Astrocyte (in vitro differentiated cells and primary cell): ENCODE results near the gene MESP1. TPM values are rescaled to one million over a fixed set of nuclear protein-coding genes. Genes with fewer than 3 reads are reported as not detected.

ENCODE experiments used
- DNase-seq: peaks from one replicate; pipeline ENCODE4 v3.0.0-alpha.2; 2010; ENCODE audit warnings: low read depth
- FAIRE-seq: peaks from 2 replicates; lab custom pipeline; 2011; peaks lifted over from hg19 to GRCh38; lab: Jason Lieb, UNC
- H2AFZ ChIP-seq: 2 replicates; pipeline ENCODE4 v1.6.0; 2012; ENCODE audit warnings: low read depth, low read length, inconsistent platforms
- H3K27ac ChIP-seq: 2 replicates; pipeline ENCODE4 v1.5.1; 2011; ENCODE audit warnings: low read depth, low read length, inconsistent platforms
- H3K27me3 ChIP-seq: 2 replicates; pipeline ENCODE4 v1.6.0; 2011; ENCODE audit warnings: low read length, inconsistent platforms; ENCODE audit not compliant: insufficient read depth
- H3K36me3 ChIP-seq: 2 replicates; pipeline ENCODE4 v1.5.1; 2011; ENCODE audit warnings: low read length, inconsistent platforms; ENCODE audit not compliant: insufficient read depth
- H3K4me1 ChIP-seq: 2 replicates; pipeline ENCODE4 v1.5.1; 2011; ENCODE audit warnings: low read length, inconsistent platforms; ENCODE audit not compliant: insufficient read depth
- H3K4me2 ChIP-seq: 2 replicates; pipeline ENCODE4 v1.6.0; 2012; ENCODE audit warnings: low read length, inconsistent platforms
- H3K4me3 ChIP-seq: 2 replicates; pipeline ENCODE4 v1.5.1; 2011; ENCODE audit warnings: low read depth, mild to moderate bottlenecking, low read length, inconsistent platforms; ENCODE audit not compliant: insufficient read depth
- H3K79me2 ChIP-seq: 2 replicates; pipeline ENCODE4 v1.6.0; 2012; ENCODE audit warnings: mild to moderate bottlenecking, low read length, inconsistent platforms; ENCODE audit not compliant: insufficient read depth
- H3K9ac ChIP-seq: 2 replicates; pipeline ENCODE4 v1.6.0; 2012; ENCODE audit warnings: mild to moderate bottlenecking, low read length, inconsistent platforms
- H3K9me3 ChIP-seq: 2 replicates; pipeline ENCODE4 v1.5.1; 2012; ENCODE audit warnings: low read depth, mild to moderate bottlenecking, low read length, inconsistent platforms; ENCODE audit not compliant: insufficient read depth
- H4K20me1 ChIP-seq: 2 replicates; pipeline ENCODE4 v1.6.0; 2012; ENCODE audit warnings: low read length, inconsistent platforms; ENCODE audit not compliant: insufficient read depth
- H3K27ac Mint-ChIP-seq: one replicate; pipeline ENCODE4 v1.8.0; 2021; ENCODE audit warnings: mild to moderate bottlenecking, mixed read lengths; ENCODE audit not compliant: unreplicated experiment
- H3K27me3 Mint-ChIP-seq: one replicate; pipeline ENCODE4 v1.8.0; 2021; ENCODE audit warnings: low read depth, mixed read lengths; ENCODE audit not compliant: unreplicated experiment
- H3K36me3 Mint-ChIP-seq: one replicate; pipeline ENCODE4 v1.8.0; 2021; ENCODE audit warnings: low read depth, mixed read lengths; ENCODE audit not compliant: unreplicated experiment
- H3K4me1 Mint-ChIP-seq: one replicate; pipeline ENCODE4 v1.8.0; 2021; ENCODE audit warnings: low read depth, mixed read lengths; ENCODE audit not compliant: unreplicated experiment
- H3K4me3 Mint-ChIP-seq: one replicate; pipeline ENCODE4 v1.8.0; 2021; ENCODE audit warnings: mild to moderate bottlenecking, moderate library complexity, mixed read lengths; ENCODE audit not compliant: unreplicated experiment
- H3K9me3 Mint-ChIP-seq: one replicate; pipeline ENCODE4 v1.8.0; 2021; ENCODE audit warnings: mild to moderate bottlenecking, mixed read lengths; ENCODE audit not compliant: unreplicated experiment
- EZH2 ChIP-seq: IDR thresholded peaks from 2 replicates; pipeline ENCODE4 v1.6.1; 2012; ENCODE audit warnings: mild to moderate bottlenecking, low read length, inconsistent platforms; ENCODE audit not compliant: insufficient read depth
- total RNA-seq: library from RNA; stranded (reverse); gene quantifications from 2 replicates; pipeline ENCODE4 v1.2.1, GENCODE V29; 2021
- TF ChIP-seq, protein P1 (sequence below): IDR thresholded peaks from 2 replicates; pipeline ENCODE4 v1.5.1; 2011; ENCODE audit warnings: low read depth, mild to moderate bottlenecking, inconsistent platforms, low read length, moderate library complexity; ENCODE audit not compliant: insufficient read depth

The MESP1 gene
- total RNA-seq, 1 donor from 2014 or later = not detected

DNA sequence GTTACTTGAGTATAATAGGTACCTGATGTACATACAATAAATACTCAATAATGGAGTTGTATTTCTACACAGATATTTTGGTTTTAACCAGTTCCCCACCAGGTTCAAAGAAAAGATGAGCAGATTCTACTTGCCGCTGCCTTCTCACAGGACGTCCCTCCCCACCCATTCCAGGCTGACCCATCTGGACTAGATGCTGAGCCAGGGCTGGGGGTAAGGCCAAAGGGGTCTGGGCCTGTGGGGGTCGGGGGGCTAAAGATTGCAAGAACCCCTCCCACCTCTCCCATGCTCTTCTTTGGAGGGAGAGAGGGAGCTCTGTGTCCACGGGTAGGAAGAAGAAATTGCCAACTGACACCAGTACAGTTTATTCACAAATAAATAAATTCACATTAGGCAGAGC, 1.5 kb downstream of the MESP1 start:
- Histone ChIP-seq H3K4me3 (no peak overlapping the region), H2AFZ (peak overlapping the region; percentile 88), H3K79me2 (no peaks in the 10 kb centered on the region), H3K9ac (no peak overlapping the region), H4K20me1 (no peaks in the 10 kb centered on the region), H3K9me3 (no peaks in the 10 kb centered on the region), H3K27ac (no peak overlapping the region), H3K27me3 (peaks cover 40% of the 10 kb centered on the region), H3K4me1 (peaks cover 6% of the 10 kb centered on the region), H3K36me3 (no peaks in the 10 kb centered on the region), H3K4me2 (peak overlapping the region; percentile 88)
- Mint-ChIP-seq H3K36me3 (no peaks in the 10 kb centered on the region), H3K27me3 (peaks cover 46% of the 10 kb centered on the region), H3K4me3 (peak overlapping the region; percentile 69), H3K4me1 (no peaks in the 10 kb centered on the region), H3K27ac (no peak overlapping the region), H3K9me3 (no peaks in the 10 kb centered on the region)
- no peak for DNase-seq
- FAIRE-seq = no peak
- TF ChIP-seq, protein P1, sequence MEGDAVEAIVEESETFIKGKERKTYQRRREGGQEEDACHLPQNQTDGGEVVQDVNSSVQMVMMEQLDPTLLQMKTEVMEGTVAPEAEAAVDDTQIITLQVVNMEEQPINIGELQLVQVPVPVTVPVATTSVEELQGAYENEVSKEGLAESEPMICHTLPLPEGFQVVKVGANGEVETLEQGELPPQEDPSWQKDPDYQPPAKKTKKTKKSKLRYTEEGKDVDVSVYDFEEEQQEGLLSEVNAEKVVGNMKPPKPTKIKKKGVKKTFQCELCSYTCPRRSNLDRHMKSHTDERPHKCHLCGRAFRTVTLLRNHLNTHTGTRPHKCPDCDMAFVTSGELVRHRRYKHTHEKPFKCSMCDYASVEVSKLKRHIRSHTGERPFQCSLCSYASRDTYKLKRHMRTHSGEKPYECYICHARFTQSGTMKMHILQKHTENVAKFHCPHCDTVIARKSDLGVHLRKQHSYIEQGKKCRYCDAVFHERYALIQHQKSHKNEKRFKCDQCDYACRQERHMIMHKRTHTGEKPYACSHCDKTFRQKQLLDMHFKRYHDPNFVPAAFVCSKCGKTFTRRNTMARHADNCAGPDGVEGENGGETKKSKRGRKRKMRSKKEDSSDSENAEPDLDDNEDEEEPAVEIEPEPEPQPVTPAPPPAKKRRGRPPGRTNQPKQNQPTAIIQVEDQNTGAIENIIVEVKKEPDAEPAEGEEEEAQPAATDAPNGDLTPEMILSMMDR = no peak
- no peak for TF ChIP-seq EZH2

DNA sequence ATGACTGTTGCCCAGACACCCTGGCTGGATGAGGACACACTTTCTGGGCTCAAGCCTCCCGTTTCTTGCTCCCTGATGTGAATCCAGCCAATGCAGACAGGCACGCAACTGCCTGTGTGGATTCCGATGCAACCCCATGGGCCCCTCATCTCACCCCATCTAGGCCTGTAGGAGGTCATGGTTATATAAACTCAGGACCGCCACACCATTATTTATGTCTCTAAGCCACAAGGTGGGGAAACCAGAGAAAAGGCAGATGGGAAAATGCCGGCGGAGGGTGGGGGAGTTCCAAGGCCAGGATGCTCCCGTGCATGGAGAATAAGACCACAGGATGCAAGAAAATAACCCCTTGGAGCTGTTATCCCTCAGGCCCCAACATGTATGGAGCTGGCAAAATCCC, 2.0 kb downstream of the MESP1 start:
- DNase-seq = no peak
- no peak overlapping the region for H3K27ac Mint-ChIP-seq
- no peaks in the 10 kb centered on the region for H3K36me3 Mint-ChIP-seq

More for the DNA sequence above, 2.0 kb downstream of the MESP1 start:
- Mint-ChIP-seq H3K4me3 (no peak overlapping the region), H3K9me3 (no peaks in the 10 kb centered on the region), H3K4me1 (no peaks in the 10 kb centered on the region), H3K27me3 (peaks cover 51% of the 10 kb centered on the region)
- Histone ChIP-seq H3K4me1 (peaks cover 6% of the 10 kb centered on the region), H3K36me3 (no peaks in the 10 kb centered on the region), H4K20me1 (no peaks in the 10 kb centered on the region), H3K27ac (no peak overlapping the region), H3K9me3 (no peaks in the 10 kb centered on the region), H2AFZ (no peak overlapping the region), H3K27me3 (peaks cover 40% of the 10 kb centered on the region), H3K4me2 (no peak overlapping the region), H3K4me3 (no peak overlapping the region), H3K9ac (no peak overlapping the region), H3K79me2 (no peaks in the 10 kb centered on the region)
- TF ChIP-seq, protein P1 = no peak
- TF ChIP-seq EZH2 = no peak
- FAIRE-seq = no peak
